ENCODE data around the gene ANO1. TPM values are rescaled to one million over a fixed set of nuclear protein-coding genes. Genes with fewer than 3 reads are reported as not detected.

Gene ANO1
- total RNA-seq, 1 donor from 2014 or later, result 3.8 TPM

GRCh38 chr11:70169632-70170031, 91.5 kb downstream of the ANO1 start:
- Mint-ChIP-seq H3K36me3 (ENCODE audit: low read depth, unreplicated experiment) (no peaks in the 10 kb centered on the region), H3K4me3 (ENCODE audit: unreplicated experiment) (no peak overlapping the region), H3K27me3 (ENCODE audit: unreplicated experiment) (no peaks in the 10 kb centered on the region), H3K4me1 (ENCODE audit: unreplicated experiment) (peaks cover under 1% of the 10 kb centered on the region), H3K27ac (ENCODE audit: unreplicated experiment) (no peak overlapping the region), H3K9me3 (ENCODE audit: unreplicated experiment) (no peaks in the 10 kb centered on the region)
- no peak for DNase-seq (ENCODE audit: low spot score)
- TF ChIP-seq CTCF (IDR thresholded peaks at IDR 0.05; ENCODE audit: unreplicated experiment), result no peak

- no peaks in the 10 kb centered on the region for H3K9me3 Mint-ChIP-seq (ENCODE audit: unreplicated experiment)
Measured at GRCh38 chr11:70170596-70171210, 92.6 kb downstream of the ANO1 start.

GRCh38 chr11:70173018-70173417, 94.9 kb downstream of the ANO1 start:
- no peak for DNase-seq (ENCODE audit: low spot score)
- H3K4me1 Mint-ChIP-seq (ENCODE audit: unreplicated experiment), result peaks cover 14% of the 10 kb centered on the region
- no peaks in the 10 kb centered on the region for H3K36me3 Mint-ChIP-seq (ENCODE audit: low read depth, unreplicated experiment)
- no peaks in the 10 kb centered on the region for H3K9me3 Mint-ChIP-seq (ENCODE audit: unreplicated experiment)
- H3K27me3 Mint-ChIP-seq (ENCODE audit: unreplicated experiment), result peaks cover 5% of the 10 kb centered on the region
- H3K4me3 Mint-ChIP-seq (ENCODE audit: unreplicated experiment), result no peak overlapping the region
- no peak for TF ChIP-seq CTCF (IDR thresholded peaks at IDR 0.05; ENCODE audit: unreplicated experiment)
- no peak overlapping the region for H3K27ac Mint-ChIP-seq (ENCODE audit: unreplicated experiment)

More at GRCh38 chr11:70170596-70171210, 92.6 kb downstream of the ANO1 start:
- Mint-ChIP-seq H3K27ac (ENCODE audit: unreplicated experiment) (no peak overlapping the region), H3K27me3 (ENCODE audit: unreplicated experiment) (no peaks in the 10 kb centered on the region), H3K4me1 (ENCODE audit: unreplicated experiment) (peaks cover 12% of the 10 kb centered on the region), H3K36me3 (ENCODE audit: low read depth, unreplicated experiment) (no peaks in the 10 kb centered on the region), H3K4me3 (ENCODE audit: unreplicated experiment) (no peak overlapping the region)
- DNase-seq (ENCODE audit: low spot score), result no peak
- no peak for TF ChIP-seq CTCF (IDR thresholded peaks at IDR 0.05; ENCODE audit: unreplicated experiment)

- H3K9me3 Mint-ChIP-seq (ENCODE audit: unreplicated experiment), result no peaks in the 10 kb centered on the region
- H3K36me3 Mint-ChIP-seq (ENCODE audit: low read depth, unreplicated experiment), result no peaks in the 10 kb centered on the region
- DNase-seq (ENCODE audit: low spot score), result no peak
- peaks cover 5% of the 10 kb centered on the region for H3K27me3 Mint-ChIP-seq (ENCODE audit: unreplicated experiment)
- H3K4me1 Mint-ChIP-seq (ENCODE audit: unreplicated experiment), result peaks cover 14% of the 10 kb centered on the region
- no peak for TF ChIP-seq CTCF (IDR thresholded peaks at IDR 0.05; ENCODE audit: unreplicated experiment)
- H3K4me3 Mint-ChIP-seq (ENCODE audit: unreplicated experiment), result no peak overlapping the region
- peak overlapping the region; percentile 48 for H3K27ac Mint-ChIP-seq (ENCODE audit: unreplicated experiment)
Measured at GRCh38 chr11:70174547-70175235, 96.6 kb downstream of the ANO1 start.

GRCh38 chr11:70175236-70175698, 97.2 kb downstream of the ANO1 start:
- H3K4me1 Mint-ChIP-seq (ENCODE audit: unreplicated experiment), result peaks cover 14% of the 10 kb centered on the region
- DNase-seq (ENCODE audit: low spot score), result no peak
- H3K27ac Mint-ChIP-seq (ENCODE audit: unreplicated experiment), result peak overlapping the region; percentile 48
- TF ChIP-seq CTCF (IDR thresholded peaks at IDR 0.05; ENCODE audit: unreplicated experiment), result no peak
- H3K36me3 Mint-ChIP-seq (ENCODE audit: low read depth, unreplicated experiment), result no peaks in the 10 kb centered on the region
- H3K27me3 Mint-ChIP-seq (ENCODE audit: unreplicated experiment), result peaks cover 5% of the 10 kb centered on the region
- H3K9me3 Mint-ChIP-seq (ENCODE audit: unreplicated experiment), result no peaks in the 10 kb centered on the region
- no peak overlapping the region for H3K4me3 Mint-ChIP-seq (ENCODE audit: unreplicated experiment)

All from endothelial cell (in vitro differentiated cells).